HL-60 (cell line): ENCODE data around the gene TRMT2B.

Source experiments
- SPI1 ChIP-seq: IDR thresholded peaks from 2 replicates; pipeline ENCODE4 v1.6.1; 2012; ENCODE audit warnings: low read depth, mild to moderate bottlenecking, borderline replicate concordance
- TF ChIP-seq, protein P1 (sequence below): IDR thresholded peaks from one replicate; pipeline ENCODE4 v1.5.1; 2011; ENCODE audit warnings: low read length, control low read depth, inconsistent platforms; ENCODE audit not compliant: insufficient read depth
- TF ChIP-seq, protein P2 (sequence below): IDR thresholded peaks from 2 replicates; pipeline ENCODE4 v1.6.1; 2012; ENCODE audit warnings: low read depth; ENCODE audit not compliant: insufficient replicate concordance

DNA sequence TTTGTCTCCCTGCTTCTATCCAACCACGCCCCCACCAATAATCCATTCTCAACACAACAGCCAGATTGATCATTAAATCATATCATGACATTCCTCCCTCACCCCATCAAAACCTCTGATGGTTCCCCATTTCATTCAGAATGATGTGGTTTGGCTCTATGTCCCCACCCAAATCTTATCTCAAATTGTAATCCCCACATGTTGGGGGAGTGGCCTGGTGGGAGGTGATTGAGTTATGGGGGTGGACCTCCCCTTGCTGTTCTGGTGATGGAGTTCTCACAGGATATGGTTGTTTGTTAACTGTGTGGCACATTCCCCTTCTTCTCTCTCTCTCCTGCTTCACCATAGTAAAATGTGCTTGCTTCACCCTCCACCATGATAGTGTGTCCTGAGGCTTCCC is 23.3 kb downstream of the TRMT2B start:
- TF ChIP-seq, protein P1, sequence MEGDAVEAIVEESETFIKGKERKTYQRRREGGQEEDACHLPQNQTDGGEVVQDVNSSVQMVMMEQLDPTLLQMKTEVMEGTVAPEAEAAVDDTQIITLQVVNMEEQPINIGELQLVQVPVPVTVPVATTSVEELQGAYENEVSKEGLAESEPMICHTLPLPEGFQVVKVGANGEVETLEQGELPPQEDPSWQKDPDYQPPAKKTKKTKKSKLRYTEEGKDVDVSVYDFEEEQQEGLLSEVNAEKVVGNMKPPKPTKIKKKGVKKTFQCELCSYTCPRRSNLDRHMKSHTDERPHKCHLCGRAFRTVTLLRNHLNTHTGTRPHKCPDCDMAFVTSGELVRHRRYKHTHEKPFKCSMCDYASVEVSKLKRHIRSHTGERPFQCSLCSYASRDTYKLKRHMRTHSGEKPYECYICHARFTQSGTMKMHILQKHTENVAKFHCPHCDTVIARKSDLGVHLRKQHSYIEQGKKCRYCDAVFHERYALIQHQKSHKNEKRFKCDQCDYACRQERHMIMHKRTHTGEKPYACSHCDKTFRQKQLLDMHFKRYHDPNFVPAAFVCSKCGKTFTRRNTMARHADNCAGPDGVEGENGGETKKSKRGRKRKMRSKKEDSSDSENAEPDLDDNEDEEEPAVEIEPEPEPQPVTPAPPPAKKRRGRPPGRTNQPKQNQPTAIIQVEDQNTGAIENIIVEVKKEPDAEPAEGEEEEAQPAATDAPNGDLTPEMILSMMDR: no peak
- TF ChIP-seq, protein P2, sequence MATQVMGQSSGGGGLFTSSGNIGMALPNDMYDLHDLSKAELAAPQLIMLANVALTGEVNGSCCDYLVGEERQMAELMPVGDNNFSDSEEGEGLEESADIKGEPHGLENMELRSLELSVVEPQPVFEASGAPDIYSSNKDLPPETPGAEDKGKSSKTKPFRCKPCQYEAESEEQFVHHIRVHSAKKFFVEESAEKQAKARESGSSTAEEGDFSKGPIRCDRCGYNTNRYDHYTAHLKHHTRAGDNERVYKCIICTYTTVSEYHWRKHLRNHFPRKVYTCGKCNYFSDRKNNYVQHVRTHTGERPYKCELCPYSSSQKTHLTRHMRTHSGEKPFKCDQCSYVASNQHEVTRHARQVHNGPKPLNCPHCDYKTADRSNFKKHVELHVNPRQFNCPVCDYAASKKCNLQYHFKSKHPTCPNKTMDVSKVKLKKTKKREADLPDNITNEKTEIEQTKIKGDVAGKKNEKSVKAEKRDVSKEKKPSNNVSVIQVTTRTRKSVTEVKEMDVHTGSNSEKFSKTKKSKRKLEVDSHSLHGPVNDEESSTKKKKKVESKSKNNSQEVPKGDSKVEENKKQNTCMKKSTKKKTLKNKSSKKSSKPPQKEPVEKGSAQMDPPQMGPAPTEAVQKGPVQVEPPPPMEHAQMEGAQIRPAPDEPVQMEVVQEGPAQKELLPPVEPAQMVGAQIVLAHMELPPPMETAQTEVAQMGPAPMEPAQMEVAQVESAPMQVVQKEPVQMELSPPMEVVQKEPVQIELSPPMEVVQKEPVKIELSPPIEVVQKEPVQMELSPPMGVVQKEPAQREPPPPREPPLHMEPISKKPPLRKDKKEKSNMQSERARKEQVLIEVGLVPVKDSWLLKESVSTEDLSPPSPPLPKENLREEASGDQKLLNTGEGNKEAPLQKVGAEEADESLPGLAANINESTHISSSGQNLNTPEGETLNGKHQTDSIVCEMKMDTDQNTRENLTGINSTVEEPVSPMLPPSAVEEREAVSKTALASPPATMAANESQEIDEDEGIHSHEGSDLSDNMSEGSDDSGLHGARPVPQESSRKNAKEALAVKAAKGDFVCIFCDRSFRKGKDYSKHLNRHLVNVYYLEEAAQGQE: no peak
- TF ChIP-seq SPI1: no peak
